H9 (cell line): Measurements from ENCODE around the gene LINGO1. TPM values are rescaled to one million over a fixed set of nuclear protein-coding genes. Genes with fewer than 3 reads are reported as not detected.

Experiments used
- DNase-seq: peaks from one replicate; pipeline ENCODE4 v3.0.0-alpha.2; 2017
- H2AFZ ChIP-seq: one replicate; pipeline ENCODE4 v1.6.1; 2013; ENCODE audit warnings: mild to moderate bottlenecking, low read length, control low read depth, moderate library complexity
- H2AK5ac ChIP-seq: 2 replicates; pipeline ENCODE4 v1.6.1; 2013; ENCODE audit warnings: low read length, control low read depth, mixed read lengths; ENCODE audit not compliant: insufficient read length
- H2BK120ac ChIP-seq: one replicate; pipeline ENCODE4 v1.6.1; 2013; ENCODE audit warnings: low read depth, mild to moderate bottlenecking, low read length, control low read depth, inconsistent platforms; ENCODE audit not compliant: poor library complexity, severe bottlenecking
- H2BK12ac ChIP-seq: 2 replicates; pipeline ENCODE4 v1.6.1; 2013; ENCODE audit warnings: low read length, control low read depth, mixed read lengths, low read depth; ENCODE audit not compliant: insufficient read length
- H2BK15ac ChIP-seq: 2 replicates; pipeline ENCODE4 v1.6.1; 2013; ENCODE audit warnings: low read depth, low read length, control low read depth
- H2BK20ac ChIP-seq: one replicate; pipeline ENCODE4 v1.6.1; 2013; ENCODE audit warnings: low read depth, mild to moderate bottlenecking, low read length, control low read depth, inconsistent platforms; ENCODE audit not compliant: poor library complexity, severe bottlenecking
- H2BK5ac ChIP-seq: 2 replicates; pipeline ENCODE4 v1.6.1; 2013; ENCODE audit warnings: low read length, control low read depth, mixed read lengths; ENCODE audit not compliant: insufficient read length
- H3K14ac ChIP-seq: 2 replicates; pipeline ENCODE4 v1.6.1; 2013; ENCODE audit warnings: low read length, control low read depth; ENCODE audit not compliant: insufficient read depth
- H3K18ac ChIP-seq: 2 replicates; pipeline ENCODE4 v1.6.1; 2013; ENCODE audit warnings: low read depth, mild to moderate bottlenecking, mixed read lengths, low read length, control low read depth; ENCODE audit not compliant: insufficient read length
- H3K23ac ChIP-seq: 2 replicates; pipeline ENCODE4 v1.6.1; 2013; ENCODE audit warnings: low read length, control low read depth, mixed read lengths, low read depth; ENCODE audit not compliant: insufficient read length
- H3K23me2 ChIP-seq: 2 replicates; pipeline ENCODE4 v1.6.1; 2013; ENCODE audit warnings: low read depth, mild to moderate bottlenecking, mixed read lengths, low read length, control low read depth; ENCODE audit not compliant: insufficient read length, poor library complexity, severe bottlenecking
- H3K27ac ChIP-seq: 2 replicates; pipeline ENCODE4 v1.5.1; 2013; ENCODE audit warnings: low read length, control low read depth, mixed read lengths, low read depth; ENCODE audit not compliant: insufficient read length
- H3K27me3 ChIP-seq: 2 replicates; pipeline ENCODE4 v1.6.1; 2013; ENCODE audit warnings: low read length, control low read depth, inconsistent platforms; ENCODE audit not compliant: insufficient read depth
- H3K4ac ChIP-seq: 2 replicates; pipeline ENCODE4 v1.6.1; 2013; ENCODE audit warnings: low read depth, mild to moderate bottlenecking, control low read depth, inconsistent platforms, low read length, moderate library complexity
- H3K4me1 ChIP-seq: 2 replicates; pipeline ENCODE4 v1.6.1; 2013; ENCODE audit warnings: low read length, control low read depth, inconsistent platforms; ENCODE audit not compliant: insufficient read depth
- H3K4me2 ChIP-seq: 2 replicates; pipeline ENCODE4 v1.6.1; 2013; ENCODE audit warnings: low read length, control low read depth, mixed read lengths; ENCODE audit not compliant: insufficient read length, insufficient read depth
- H3K56ac ChIP-seq: 2 replicates; pipeline ENCODE4 v1.6.1; 2013; ENCODE audit warnings: low read depth, mild to moderate bottlenecking, mixed read lengths, low read length, control low read depth; ENCODE audit not compliant: insufficient read length
- H3K79me1 ChIP-seq: 2 replicates; pipeline ENCODE4 v1.6.1; 2013; ENCODE audit warnings: low read depth, mild to moderate bottlenecking, moderate library complexity, low read length, control low read depth, inconsistent platforms; ENCODE audit not compliant: insufficient read depth, poor library complexity, severe bottlenecking
- H3K79me2 ChIP-seq: 2 replicates; pipeline ENCODE4 v1.6.1; 2013; ENCODE audit warnings: low read length, control low read depth, inconsistent platforms; ENCODE audit not compliant: insufficient read depth
- H3K9ac ChIP-seq: 2 replicates; pipeline ENCODE4 v1.6.1; 2013; ENCODE audit warnings: low read length, control low read depth, mixed read lengths; ENCODE audit not compliant: insufficient read length; ENCODE audit errors: extremely low read depth
- H3K9me3 ChIP-seq: one replicate; pipeline ENCODE4 v1.6.1; 2013; ENCODE audit warnings: low read depth, low read length, inconsistent platforms; ENCODE audit not compliant: control insufficient read depth
- H3T11ph ChIP-seq: one replicate; pipeline ENCODE4 v1.6.1; 2013; ENCODE audit warnings: mild to moderate bottlenecking, low read length, control low read depth, inconsistent platforms
- H4K20me1 ChIP-seq: one replicate; pipeline ENCODE4 v1.6.1; 2013; ENCODE audit not compliant: control insufficient read depth, insufficient read length, insufficient read depth
- H4K5ac ChIP-seq: 2 replicates; pipeline ENCODE4 v1.6.1; 2013; ENCODE audit warnings: low read depth, mild to moderate bottlenecking, mixed read lengths, low read length, control low read depth; ENCODE audit not compliant: insufficient read length
- H4K8ac ChIP-seq: replicated peaks from 2 replicates; pipeline ENCODE4 v1.6.1; 2013; ENCODE audit warnings: low read length, control low read depth, mixed read lengths, low read depth; ENCODE audit not compliant: insufficient read length
- H4K91ac ChIP-seq: 2 replicates; pipeline ENCODE4 v1.6.1; 2013; ENCODE audit warnings: low read depth, mild to moderate bottlenecking, moderate library complexity, mixed read lengths, low read length, control low read depth; ENCODE audit not compliant: insufficient read length
- H3K27ac Mint-ChIP-seq, 3 experiments: 2 replicates in 2 of 3; 3 replicates in 1 of 3; pipeline ENCODE4 v1.8.0; 2020 to 2021; ENCODE audit warnings: mixed read lengths in 3 of 3, mild to moderate bottlenecking in 1 of 3, moderate library complexity in 1 of 3
- H3K27me3 Mint-ChIP-seq: 2 replicates; pipeline ENCODE4 v1.8.0; 2021; ENCODE audit warnings: low read depth, mild to moderate bottlenecking, moderate library complexity, mixed read lengths
- H3K36me3 Mint-ChIP-seq, 3 experiments: 2 replicates in 2 of 3; 3 replicates in 1 of 3; pipeline ENCODE4 v1.8.0; 2020 to 2021; ENCODE audit warnings: low read depth in 3 of 3, mixed read lengths in 3 of 3; ENCODE audit not compliant: insufficient read depth in 1 of 3
- H3K4me1 Mint-ChIP-seq, 2 experiments: 2 replicates each; pipeline ENCODE4 v1.8.0; 2020; ENCODE audit warnings: mixed read lengths in 2 of 2
- H3K4me3 Mint-ChIP-seq, 2 experiments: 2 replicates in 1 of 2; 3 replicates in 1 of 2; pipeline ENCODE4 v1.8.0; 2020 to 2021; ENCODE audit warnings: mild to moderate bottlenecking in 2 of 2, mixed read lengths in 2 of 2, moderate library complexity in 1 of 2
- H3K9me3 Mint-ChIP-seq, 2 experiments: 2 replicates in 1 of 2; 3 replicates in 1 of 2; pipeline ENCODE4 v1.8.0; 2020; ENCODE audit warnings: mild to moderate bottlenecking in 2 of 2, mixed read lengths in 2 of 2, moderate library complexity in 1 of 2
- CTCF ChIP-seq: fragments of 200-600 bp; sonication (generic); conservative IDR thresholded peaks from 3 replicates; pipeline ENCODE4 v1.8.0; 2021; ENCODE audit warnings: antibody characterized with exemption, mild to moderate bottlenecking
- WGBS: extraction: QIAGEN DNeasy Blood & Tissue Kit; methylation state at CpG from one replicate; pipeline ENCODE4 v1.1.7; 2013; ENCODE audit warnings: missing lambda C conversion rate, low lambda C conversion rate, mixed read lengths; ENCODE audit not compliant: insufficient read length; ENCODE audit errors: extremely low coverage; 5-methylcytosine and 5-hydroxymethylcytosine counted together
- total RNA-seq: library from RNA; stranded (reverse); gene quantifications from 2 replicates; pipeline ENCODE4 v1.2.1, GENCODE V29; 2021

The LINGO1 gene
- total RNA-seq, 1 experiment from 2014 or later = 41.6 TPM

- no peak overlapping the region for H2BK120ac ChIP-seq
- no peaks in the 10 kb centered on the region for H3K27me3 ChIP-seq
- H2AK5ac ChIP-seq = no peak overlapping the region
- H3K79me1 ChIP-seq = no peaks in the 10 kb centered on the region
- H3K79me2 ChIP-seq = no peaks in the 10 kb centered on the region
- H3K56ac ChIP-seq = no peak overlapping the region
- H2BK12ac ChIP-seq = no peak overlapping the region
- H2BK15ac ChIP-seq = no peak overlapping the region
- no peak overlapping the region for H2AFZ ChIP-seq
- no peak overlapping the region for H3T11ph ChIP-seq
- H3K27ac Mint-ChIP-seq = no peak overlapping the region
- WGBS = no CpG with 5 or more reads among the region's 5 CpGs
- H3K4ac ChIP-seq = no peak overlapping the region
- no peak for DNase-seq
- no peak overlapping the region for H3K18ac ChIP-seq
- H3K4me3 Mint-ChIP-seq = no peak overlapping the region
- H3K9ac ChIP-seq = no peak overlapping the region
- no peaks in the 10 kb centered on the region for H3K36me3 Mint-ChIP-seq
- no peak overlapping the region for H3K14ac ChIP-seq
- no peaks in the 10 kb centered on the region for H3K23me2 ChIP-seq
- H3K4me2 ChIP-seq = no peak overlapping the region
- no peak for TF ChIP-seq CTCF
- H3K23ac ChIP-seq = no peak overlapping the region
- peaks cover 5 to 8% of the 10 kb centered on the region in 2 experiments; a peak in 2 of 4 replicates for H3K4me1 Mint-ChIP-seq
- no peaks in the 10 kb centered on the region for H3K9me3 Mint-ChIP-seq
- H2BK5ac ChIP-seq = no peak overlapping the region
- no peaks in the 10 kb centered on the region for H4K20me1 ChIP-seq
- no peaks in the 10 kb centered on the region for H3K9me3 ChIP-seq
- no peaks in the 10 kb centered on the region for H3K27me3 Mint-ChIP-seq
- no peak overlapping the region for H4K91ac ChIP-seq
- H4K5ac ChIP-seq = no peak overlapping the region
- no peak overlapping the region for H4K8ac ChIP-seq
- no peaks in the 10 kb centered on the region for H3K4me1 ChIP-seq
- no peak overlapping the region for H3K27ac ChIP-seq
- H2BK20ac ChIP-seq = no peak overlapping the region
These were observed 41.2 kb upstream of the LINGO1 start for GRCh38 chr15:77673866-77674265.
